Mammary epithelial cell (primary cell): ENCODE results near the gene SYTL2.
"Not testable (repeated sequence)": the region's sequence is repeated elsewhere in the genome, so short reads cannot be mapped to it uniquely, and the experiment has no call there.

ENCODE experiments used
- EZH2 ChIP-seq: IDR thresholded peaks from 2 replicates; pipeline ENCODE4 v1.6.1; 2012; ENCODE audit warnings: low read length, inconsistent platforms, borderline replicate concordance
- TF ChIP-seq, protein P1 (sequence below), 2 donors: IDR thresholded peaks in 1 of 2; conservative IDR thresholded peaks in 1 of 2; 2 replicates each; pipeline ENCODE4 v1.5.1; 2011 to 2012; ENCODE audit warnings: inconsistent platforms in 2 of 2, low read length in 2 of 2, mild to moderate bottlenecking in 2 of 2, control low read depth in 1 of 2, low read depth in 1 of 2; ENCODE audit not compliant: insufficient read depth in 1 of 2; ENCODE audit errors: extremely low read depth in 1 of 2

DNA sequence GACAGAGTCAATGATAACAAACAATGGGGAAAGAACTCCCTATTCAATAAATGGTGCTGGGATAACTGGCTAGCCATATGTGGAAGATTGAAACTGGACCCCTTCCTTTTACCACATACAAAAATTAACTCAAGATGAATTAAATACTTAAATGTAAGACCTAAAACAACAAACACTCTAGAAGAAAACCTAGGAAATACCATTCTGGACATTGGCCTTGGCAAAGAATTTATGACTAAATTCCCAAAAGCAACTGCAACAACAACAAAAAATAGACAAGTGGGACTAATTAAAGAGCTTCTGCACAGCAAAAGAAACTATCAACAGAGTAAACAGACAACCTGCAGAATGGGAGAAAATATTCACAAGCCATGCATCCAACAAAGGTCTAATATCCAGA is 48.6 kb upstream of the SYTL2 start:
- TF ChIP-seq, protein P1, sequence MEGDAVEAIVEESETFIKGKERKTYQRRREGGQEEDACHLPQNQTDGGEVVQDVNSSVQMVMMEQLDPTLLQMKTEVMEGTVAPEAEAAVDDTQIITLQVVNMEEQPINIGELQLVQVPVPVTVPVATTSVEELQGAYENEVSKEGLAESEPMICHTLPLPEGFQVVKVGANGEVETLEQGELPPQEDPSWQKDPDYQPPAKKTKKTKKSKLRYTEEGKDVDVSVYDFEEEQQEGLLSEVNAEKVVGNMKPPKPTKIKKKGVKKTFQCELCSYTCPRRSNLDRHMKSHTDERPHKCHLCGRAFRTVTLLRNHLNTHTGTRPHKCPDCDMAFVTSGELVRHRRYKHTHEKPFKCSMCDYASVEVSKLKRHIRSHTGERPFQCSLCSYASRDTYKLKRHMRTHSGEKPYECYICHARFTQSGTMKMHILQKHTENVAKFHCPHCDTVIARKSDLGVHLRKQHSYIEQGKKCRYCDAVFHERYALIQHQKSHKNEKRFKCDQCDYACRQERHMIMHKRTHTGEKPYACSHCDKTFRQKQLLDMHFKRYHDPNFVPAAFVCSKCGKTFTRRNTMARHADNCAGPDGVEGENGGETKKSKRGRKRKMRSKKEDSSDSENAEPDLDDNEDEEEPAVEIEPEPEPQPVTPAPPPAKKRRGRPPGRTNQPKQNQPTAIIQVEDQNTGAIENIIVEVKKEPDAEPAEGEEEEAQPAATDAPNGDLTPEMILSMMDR (conservative IDR thresholded peaks at IDR 0.05 in 1 of 2, IDR thresholded peaks at IDR 0.05 in 1 of 2; ENCODE audit: extremely low read depth in 1 of 2, insufficient read depth in 1 of 2, low read depth in 1 of 2, low read length in 2 of 2): not testable (repeated sequence)
- not testable (repeated sequence) for TF ChIP-seq EZH2
